Hematopoietic multipotent progenitor cell treated with erythropoietin and hydrocortisone succinate and interleukin-3 and kit ligand, for 15 days (in vitro differentiated cells): ENCODE data around the gene PHF13.
"Not testable (repeated sequence)": the region's sequence is repeated elsewhere in the genome, so short reads cannot be mapped to it uniquely, and the experiment has no call there.

Experiments
- DNase-seq: peaks from one replicate; pipeline ENCODE4 v3.0.0-alpha.2; 2015; ENCODE audit warnings: low spot score

The PHF13 gene

DNA sequence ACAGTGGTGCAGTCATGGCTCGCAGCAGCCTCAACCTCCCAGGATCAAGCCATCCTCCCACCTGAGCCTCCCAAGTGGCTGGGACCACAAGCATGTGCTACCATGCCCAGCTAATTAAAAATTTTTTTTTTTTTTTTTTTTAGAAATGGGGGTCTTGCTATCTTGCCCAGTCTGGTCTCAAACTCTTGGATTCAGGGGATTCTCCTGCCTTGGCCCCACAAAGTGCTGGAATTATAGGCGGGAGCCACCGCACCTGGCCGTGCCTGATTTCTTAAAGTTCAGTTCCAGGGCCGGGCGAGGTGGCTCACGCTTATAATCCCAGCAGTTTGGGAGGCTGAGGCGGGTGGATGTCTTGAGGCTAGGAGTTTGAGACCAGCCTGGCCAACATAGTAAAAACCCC, 17.5 kb downstream of the PHF13 start:
- no peak for DNase-seq

DNA sequence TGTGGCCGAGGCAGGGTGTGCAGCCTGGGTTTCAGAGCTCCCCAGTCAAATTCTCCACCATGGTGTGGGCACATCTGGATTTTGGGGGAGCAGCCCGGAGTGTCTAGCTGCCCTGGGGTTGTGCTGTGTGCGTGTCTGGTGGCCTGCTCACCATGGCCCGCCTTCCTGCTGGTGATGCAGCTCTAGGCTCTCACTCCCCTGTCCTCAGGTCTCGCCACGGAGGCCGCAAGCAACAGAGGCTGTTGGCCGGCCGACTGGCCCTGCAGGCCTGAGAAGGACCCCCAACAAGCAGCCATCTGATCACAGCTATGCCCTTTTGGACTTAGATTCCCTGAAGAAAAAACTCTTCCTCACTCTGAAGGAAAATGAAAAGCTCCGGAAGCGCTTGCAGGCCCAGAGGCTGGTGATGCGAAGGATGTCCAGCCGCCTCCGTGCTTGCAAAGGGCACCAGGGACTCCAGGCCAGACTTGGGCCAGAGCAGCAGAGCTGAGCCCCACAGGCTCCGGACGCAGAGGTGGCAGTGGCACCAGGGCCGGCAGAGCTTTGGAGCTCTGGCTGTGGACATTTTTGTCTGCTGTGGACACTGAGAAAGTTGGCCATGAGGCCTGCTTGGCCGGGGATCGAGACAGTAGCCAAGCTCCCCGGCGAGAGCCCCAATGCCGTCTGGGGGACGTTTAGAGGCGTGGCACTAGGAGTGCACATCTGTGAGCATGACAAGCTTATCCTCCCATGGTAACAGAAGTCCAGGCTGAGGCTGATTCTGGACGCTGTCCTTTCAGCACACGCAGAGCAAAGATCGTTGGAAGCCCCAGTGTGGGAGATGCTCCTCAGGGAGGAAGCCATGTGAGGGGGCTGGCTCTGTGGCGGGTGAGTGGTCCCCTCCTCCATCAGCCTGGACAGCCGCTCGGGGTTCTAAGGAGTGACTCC, 19.3 kb downstream of the PHF13 start:
- no peak for DNase-seq

DNA sequence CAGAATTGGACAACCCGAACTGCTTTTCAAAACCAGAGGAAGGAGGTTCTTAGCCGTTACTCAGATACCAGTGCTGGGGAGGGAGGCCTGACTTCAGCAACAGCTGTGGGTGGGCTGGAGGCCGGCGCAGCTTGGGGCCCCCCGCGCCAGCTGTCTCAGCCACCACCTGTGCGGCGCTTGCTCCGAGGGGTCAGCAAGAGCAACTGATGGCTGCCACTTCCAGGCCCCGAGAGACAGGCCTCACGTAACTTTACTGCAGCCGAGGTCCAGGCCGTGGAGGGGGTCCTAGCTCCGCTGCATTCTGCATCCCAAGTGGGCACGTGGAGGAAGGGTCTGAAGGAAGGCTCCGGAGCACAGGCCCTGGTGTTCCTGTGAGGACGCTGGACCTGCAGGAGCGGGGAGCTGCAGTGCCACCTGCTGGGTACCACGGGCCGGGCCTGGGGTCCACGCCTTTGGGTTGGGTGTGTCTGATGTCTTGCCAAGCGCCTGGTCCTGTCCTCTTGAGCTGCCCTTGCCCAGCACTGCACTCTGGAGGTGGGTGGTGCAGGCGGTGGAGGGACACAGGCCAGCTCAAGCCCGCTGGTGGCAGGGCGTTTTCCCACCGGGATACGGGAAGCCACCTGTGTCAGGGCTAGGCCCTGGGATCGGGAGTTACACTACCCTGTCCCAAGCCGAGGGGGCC, 21.0 kb downstream of the PHF13 start:
- peak; percentile 69 for DNase-seq

DNA sequence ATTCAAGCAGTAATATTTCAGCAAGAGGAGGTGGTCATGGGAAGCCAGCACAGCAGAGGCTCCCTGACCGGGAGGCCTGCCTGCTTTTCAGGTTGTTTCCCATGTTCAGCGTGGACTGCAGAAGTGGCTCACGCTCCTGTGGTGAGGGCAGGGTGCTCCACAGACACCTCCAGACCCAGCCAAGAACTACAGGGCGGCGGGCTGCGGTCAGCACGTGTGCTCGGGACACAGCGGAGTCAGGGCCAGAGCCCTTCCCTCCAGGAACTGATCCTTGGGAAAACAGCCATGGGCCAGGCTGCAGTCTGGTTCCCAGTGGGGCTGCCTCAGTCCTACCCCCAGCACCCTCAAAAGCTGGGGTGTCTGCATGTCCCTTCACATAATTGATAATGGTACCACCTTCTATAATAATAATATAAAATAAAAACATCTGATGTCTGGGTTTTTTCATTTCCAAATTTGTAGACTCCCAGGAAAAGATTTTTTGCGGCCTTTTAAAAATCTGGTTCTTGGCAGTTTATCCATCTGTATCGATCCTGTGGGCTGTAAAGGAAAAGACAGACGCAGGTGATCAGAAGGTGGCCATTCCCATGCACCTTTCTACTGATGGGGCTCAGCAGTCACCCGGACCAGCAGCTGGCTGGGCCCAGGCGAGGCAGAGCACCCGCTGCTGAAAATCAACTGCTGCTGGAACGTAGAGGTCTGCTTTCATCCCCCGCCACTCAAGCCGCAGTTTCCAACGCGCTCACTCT, 21.8 kb downstream of the PHF13 start:
- DNase-seq: no peak

DNA sequence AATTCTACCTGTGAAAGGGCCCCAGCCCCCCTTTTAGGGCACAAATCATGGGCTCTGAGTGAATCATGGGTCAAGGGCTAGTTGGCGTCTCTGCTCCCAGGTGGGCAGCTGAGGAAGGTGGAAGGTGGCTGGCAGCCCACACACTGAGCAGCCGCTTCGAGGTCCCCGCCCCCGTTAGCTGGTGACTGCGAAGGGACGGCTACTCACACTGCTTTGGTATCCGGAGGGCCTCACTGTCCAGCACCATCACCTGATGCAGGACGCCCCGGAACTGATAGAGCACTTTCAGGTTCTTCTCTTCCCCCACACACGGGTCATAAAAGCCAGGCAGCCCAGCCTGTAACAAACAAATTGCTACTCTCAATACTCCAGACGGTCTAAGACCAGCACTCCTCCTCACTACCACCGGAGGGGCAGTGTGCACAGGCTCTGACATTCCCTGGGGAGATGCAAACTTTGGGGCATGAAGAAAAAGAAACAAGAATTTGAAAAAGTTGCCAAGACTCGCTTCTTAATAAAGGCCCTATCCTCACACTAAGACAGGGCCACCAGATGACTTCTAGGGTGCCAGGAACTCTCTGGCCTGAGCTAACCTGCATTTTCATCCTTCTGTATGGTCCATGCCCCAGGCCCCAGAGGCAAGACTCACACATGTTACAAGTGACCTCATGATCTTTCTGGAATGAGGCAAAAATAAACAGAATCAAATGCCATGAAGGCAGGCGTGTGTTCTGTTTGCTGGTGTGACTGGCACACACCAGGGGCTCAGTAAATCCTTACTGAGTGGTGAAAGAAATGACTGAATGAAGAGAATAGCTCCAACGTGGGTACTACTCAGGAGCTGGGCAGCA, 22.6 kb downstream of the PHF13 start:
- DNase-seq: no peak

DNA sequence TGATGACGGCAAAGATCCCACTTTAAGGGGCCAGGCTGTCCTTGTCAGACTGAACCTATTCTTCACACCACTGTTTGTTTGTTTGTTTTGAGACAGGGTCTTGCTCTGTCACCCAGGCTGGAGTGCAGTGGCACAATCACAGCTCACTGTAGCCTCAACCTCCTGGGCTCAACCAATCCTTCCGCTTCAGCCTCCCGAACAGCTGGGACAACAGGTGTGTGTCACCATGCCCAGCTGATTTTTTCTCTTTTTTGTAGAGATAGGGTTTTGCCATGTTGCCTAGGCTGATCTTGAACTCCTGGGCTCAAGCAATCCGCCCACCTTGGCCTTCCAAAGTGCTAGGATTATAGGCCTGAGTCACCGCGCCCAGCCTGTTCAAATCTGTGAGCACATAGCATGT, 23.2 kb downstream of the PHF13 start:
- DNase-seq: not testable (repeated sequence)

DNA sequence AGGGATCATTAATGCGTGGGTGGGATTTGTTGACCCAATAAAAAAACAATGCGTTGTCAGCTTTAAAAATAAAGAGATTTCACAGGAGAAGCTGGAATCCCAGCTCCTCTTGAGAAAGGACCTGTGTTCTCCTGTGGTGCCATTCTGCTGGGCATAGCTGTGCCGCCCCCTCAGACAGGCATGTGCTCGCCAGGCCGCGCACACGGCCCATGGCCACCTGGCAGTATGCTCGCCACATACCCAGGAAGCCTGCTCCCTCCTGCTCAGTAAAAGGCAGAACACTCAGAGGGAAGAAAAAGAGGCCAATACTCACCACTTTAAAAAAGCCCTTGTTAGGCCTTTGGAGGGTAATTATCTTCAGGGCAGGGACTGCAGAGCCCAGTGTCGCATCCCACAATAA, 24.2 kb downstream of the PHF13 start:
- DNase-seq: no peak

DNA sequence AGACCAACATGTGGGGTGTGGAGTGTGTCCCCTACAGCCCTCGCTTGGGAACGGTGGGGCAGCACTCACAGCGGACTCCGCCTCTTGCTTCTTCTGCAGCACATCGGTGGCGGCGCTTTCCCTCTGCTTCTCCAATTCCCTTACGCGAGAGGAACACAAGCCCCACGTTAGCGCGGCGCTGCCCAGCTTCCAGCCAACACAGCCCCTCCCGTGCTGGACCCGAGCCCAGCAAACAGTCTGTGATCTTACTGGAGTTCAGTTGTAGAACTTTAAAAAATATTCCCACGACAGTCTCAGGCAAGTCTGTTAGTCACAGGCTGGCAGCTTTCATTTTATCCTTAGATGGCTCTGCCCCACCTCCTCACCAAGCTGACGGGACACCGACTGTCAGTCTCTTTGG, 24.7 kb downstream of the PHF13 start:
- no peak for DNase-seq

DNA sequence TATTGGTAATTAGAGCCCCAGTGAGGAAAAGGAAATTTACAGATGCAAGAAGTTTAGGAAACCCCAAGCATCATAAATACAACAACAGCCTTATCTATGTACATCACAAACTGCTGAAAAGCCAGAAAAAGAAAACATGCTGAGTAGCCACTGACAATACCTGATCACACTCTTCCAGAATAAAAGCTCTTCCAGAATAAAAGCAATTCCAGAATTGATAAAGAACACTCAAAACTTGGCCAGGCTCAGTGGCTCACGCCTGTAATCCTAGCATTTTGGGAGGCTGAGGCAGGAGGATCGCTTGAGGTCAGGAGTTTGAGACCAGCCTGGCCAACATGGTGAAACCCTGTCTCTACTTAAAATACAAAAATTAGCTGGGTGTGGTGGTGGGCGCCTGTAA, 27.3 kb downstream of the PHF13 start:
- DNase-seq: not testable (repeated sequence)

DNA sequence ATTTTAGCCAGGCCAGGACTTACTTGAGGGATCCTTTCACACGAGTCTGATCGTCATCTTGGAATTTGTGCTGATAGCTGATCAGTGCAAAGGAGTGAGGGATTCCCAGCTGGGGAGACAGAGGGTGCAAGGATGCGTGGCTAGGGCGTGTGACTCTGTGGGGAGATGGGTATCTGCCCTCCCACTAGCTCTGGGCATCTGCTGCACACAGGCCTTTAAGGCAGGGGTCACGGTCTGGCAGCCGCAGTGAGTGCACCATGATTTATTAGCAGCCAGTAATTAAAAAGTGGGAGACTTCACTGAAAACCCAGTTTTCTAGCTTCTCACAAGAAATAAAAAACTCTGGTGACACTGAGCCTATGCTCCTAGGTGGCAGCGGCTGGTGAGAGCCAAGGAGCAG, 31.5 kb downstream of the PHF13 start:
- no peak for DNase-seq

DNA sequence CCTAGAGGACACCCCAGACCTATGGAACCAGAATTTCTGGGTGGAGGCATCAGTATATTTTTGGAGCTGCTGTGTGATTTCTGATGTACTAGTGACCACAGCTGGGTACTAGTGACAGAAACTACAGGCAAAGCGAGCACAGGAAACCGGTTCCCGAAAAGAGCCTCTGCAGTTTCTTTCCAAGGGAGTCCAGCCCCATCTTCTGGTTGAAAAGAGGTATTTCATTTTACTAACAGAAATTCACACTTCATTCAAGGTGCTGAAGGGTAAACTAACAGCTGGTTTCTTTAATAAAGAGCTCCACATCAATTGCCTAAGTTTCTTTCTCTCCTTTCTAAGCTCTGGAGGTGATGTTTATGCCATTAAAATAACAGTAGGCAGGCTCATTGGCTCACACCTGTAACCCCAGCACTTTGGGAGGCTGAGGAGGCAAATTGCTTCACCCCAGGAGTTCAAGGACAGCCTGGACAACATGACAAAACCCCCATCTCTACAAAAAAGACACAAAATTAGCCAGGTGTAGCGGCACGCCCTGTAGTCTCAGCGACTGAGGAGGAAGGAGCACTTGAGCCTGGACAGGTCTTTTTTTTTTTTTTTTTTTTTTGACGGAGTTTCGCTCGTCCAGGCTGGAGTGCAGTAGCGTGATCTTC, 33.1 kb downstream of the PHF13 start:
- DNase-seq: peak; percentile 76

DNA sequence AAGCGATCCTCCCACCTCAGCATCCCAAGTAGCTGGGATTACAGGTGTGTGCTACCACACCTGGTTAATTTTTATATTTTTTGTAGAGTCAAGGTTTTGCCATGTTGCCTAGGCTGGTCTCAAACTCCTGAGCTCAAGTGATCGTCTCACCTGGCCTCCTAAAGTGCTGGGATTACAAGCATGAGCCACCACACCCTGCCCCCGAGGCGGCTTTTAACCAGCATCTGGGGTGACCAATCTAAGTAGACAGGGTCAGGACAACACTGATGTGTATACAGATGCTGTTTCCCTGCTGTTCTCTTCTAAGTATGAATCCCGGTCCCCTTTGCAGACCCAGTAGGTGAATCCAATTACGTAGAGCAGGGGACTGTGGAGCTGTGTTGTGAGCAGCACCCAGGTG, 35.0 kb downstream of the PHF13 start:
- no peak for DNase-seq

DNA sequence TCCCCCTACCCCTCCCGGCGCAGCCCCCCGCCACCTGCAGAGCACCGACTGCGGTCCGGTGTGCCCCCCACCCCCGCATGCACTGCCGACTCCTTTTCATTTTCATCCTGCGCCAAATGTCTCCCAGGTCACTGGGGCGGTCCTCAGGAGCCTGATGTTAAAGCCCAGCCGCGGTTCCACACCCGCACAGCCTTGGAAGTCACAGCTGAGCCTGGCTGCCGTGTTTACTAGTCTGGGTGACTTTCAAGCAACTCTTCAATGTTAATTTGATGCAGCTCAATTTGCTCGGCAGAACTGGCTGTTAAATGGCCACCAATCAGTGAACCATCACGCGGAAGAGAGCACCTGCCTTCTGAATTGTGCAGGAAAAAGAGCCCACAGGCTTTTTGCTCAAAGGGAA, 38.4 kb downstream of the PHF13 start:
- DNase-seq: no peak

DNA sequence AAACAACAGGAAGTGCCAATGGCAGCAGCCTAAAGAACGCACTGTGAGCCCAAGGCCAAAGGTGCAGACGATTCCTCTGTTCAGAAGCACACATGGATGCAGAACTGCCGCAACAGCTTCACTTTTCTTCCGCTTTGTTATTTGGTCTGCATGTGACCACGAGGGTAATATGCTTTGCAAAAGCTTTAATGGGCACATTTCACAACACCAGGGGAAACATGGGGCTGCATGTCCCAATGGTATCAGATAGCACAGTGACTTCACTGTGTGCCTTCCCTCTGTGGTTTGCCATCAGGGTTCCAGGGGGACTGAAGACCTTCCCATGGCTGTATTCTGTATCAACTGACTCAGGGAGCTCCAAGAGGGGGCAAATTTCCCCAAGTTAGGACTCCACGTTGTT, 39.5 kb downstream of the PHF13 start:
- no peak for DNase-seq

DNA sequence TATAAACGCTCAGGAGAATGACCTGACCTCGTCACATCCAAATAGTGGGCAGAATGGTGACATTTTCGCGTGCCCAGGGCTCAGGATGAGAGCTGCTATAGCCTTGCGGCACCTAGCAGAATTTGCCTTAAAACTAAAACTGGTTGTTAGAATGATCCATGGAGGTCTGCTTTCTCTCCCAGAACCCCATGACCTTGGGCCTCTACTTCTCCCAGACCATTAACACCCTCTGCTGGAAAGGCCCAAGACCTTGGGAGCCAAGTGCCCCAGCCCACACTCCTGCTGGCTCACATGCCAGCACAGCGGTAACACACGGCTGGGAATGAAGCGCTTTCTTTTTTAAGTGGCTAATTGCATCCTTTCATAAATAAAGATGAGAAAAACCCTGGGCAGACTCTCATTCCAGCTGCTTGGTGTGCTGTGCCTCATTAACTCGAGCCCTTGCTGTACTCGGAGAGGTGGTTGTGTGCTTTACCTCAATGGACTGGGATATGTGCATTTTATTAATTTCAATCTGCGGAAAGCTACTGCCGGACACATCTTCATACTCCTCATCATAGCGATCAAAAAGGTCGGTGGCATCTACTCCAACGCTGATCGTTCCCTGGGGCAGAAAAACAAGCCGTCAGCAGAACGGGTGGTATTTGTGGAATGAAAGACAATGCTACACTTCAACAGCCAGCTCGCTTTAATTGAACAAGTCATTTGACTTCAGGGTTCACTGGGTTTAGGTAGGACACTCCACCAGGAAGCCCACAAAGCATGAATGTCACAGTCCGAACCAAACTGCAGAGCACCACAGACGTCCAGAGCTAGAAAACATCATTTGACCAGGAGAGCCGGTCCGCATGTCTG, 40.1 kb downstream of the PHF13 start:
- DNase-seq: no peak

DNA sequence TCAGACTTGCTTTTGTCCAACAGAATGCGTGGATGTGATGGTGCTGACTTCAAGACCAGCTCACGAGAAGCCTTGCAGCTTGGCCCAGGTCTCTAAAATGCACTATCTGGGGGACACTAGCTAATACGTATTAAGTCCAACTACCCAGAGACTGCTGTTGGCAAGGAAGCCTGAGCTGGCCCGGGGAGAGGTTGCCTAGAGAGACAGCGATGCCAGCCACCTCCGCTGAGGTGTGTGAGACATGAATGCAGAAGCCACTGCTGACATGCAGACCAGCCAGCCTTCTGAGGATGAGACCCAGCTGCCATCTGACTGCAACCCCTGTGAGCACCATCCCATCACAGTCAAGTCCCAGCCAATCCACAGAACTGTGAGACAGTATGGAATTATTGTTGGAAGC, 43.6 kb downstream of the PHF13 start:
- DNase-seq: no peak

DNA sequence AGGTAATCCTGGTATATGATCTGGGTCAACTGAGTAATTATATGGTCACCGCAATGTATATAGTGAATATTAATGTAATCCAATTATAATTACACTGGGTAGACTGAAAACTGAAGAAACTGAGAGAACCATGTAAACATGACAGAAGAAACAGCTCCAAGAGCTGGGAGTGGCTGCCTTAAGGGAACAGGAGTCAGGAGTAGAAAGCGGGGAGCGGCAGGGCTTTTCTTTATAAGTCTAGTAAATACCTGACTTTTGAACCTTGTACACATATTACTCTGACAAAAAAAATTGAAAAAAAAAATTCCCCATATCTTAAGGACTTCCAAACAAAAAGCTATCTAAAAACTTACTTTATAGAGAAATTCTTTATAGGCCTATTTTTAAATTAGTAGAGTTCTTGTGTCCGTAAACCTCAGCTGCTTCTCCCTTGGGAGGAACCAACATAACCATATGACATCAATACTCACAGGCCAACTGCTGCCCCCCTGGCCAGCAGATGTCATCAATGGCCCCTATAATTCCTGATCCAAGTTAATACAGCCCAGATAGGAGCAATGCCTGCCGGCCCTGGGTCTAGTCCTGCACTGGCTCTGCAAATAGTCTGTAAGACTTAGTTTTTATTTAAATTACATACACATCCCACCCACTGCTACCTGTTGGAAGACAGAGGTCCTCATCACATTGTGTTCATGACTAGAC, 45.0 kb downstream of the PHF13 start:
- no peak for DNase-seq

DNA sequence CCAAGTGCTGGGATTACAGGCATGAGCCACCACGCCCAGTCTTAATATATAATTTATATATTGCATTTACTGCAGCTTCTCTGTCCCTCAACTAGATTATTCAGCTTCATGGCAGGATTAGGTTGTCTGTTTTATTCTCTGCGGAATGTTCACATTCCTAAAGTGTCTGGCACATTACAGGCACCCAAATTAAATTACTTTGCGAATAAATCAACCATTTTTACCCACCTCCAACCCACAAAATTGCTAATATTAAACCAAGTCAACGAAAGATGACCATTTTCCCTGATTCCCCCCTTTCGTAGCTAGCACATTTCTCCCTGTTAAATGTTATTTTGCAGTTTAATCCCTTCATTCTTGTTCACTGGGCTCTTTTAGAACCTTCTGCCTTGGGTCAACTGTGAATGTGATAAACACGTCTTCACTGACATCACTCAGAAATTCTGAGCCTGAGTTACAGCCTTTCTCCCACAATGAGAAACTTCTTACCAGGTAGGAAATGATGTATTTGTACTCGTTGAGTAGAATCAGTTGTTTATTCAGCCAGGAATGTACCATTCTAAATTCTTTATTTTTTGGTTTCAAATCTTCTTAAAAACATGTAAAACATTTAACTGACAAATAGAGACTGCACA, 47.0 kb downstream of the PHF13 start:
- DNase-seq: no peak

DNA sequence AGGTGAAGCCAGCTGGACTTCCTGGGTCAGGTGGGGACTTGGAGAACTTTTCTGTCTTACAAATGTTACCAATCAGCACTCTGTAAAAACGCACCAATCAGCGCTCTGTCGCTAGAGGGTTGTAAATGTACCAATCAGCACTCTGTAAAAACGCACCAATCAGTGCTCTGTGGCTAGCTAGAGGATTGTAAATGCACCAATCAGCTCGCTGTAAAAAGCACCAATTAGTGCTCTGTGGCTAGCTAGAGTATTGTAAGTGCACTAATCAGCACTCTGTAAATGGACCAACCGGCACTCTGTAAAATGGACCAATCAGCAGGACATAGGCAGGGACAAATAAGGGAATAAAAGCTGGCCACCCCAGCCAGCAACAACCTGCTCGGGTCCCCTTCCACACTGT, 48.9 kb downstream of the PHF13 start:
- not testable (repeated sequence) for DNase-seq
